ENCODE measurements around the gene LRMDA. TPM values are rescaled to one million over a fixed set of nuclear protein-coding genes. Genes with fewer than 3 reads are reported as not detected.

The LRMDA gene
- total and polyA plus RNA-seq, 2 of the 13 experiments (the other 11 are each of a cell fraction or from before 2014, with no cell fraction given), result 13.4 to 22.0 TPM

- Histone ChIP-seq H3K4me1 (ENCODE audit: insufficient read depth, low read length) (no peaks in the 10 kb centered on the region), H4K20me1 (ENCODE audit: insufficient read depth, low read length) (no peaks in the 10 kb centered on the region), H3K4me2 (ENCODE audit: low read depth, low read length) (no peak overlapping the region), H2AFZ (ENCODE audit: low read length) (no peak overlapping the region), H3K27ac (ENCODE audit: extremely low read length, insufficient read depth, low read length) (no peak overlapping the region), H3K27me3 (ENCODE audit: control insufficient read depth in 1 of 2, insufficient read depth in 2 of 2, low read length in 2 of 2) (no peaks in the 10 kb centered on the region), H3K36me3 (replicated peaks in 1 of 2; ENCODE audit: control insufficient read depth in 1 of 2, insufficient read depth in 2 of 2, low read length in 2 of 2) (no peaks in the 10 kb centered on the region), H3K4me3 (replicated peaks in 1 of 3; ENCODE audit: insufficient read depth in 1 of 3, low read depth in 2 of 3, low read length in 3 of 3) (no peak overlapping the region), H3K9me3 (ENCODE audit: low read length) (no peaks in the 10 kb centered on the region), H3K79me2 (ENCODE audit: insufficient read depth, low read length) (no peaks in the 10 kb centered on the region), H3K9ac (ENCODE audit: insufficient read depth, low read depth, low read length) (no peak overlapping the region)
- DNase-seq (ENCODE audit: low spot score), result no peak
- in situ Hi-C loops (cut with HindIII; ENCODE audit: extremely low pct_ligation_motif_present, low pct_unique_long_range_greater_than_20kb) (no loop called here), intact Hi-C loops (cut with micrococcal nuclease; ENCODE audit: unreplicated experiment) (no loop called here)
- no TSS peak for BruUV-seq (replicated peaks)
- no peak for FAIRE-seq
- WGBS (ENCODE audit: low lambda C conversion rate), result 29% methylated on average over 1 of the region's 1 CpG
- CTCF ChIA-PET (ENCODE audit: low intra/inter-chr PET ratio, low total read pairs), result no interaction called here
- ATAC-seq, result no peak
- TF ChIP-seq CSRNP2 (CRISPR knock-in tag; conservative IDR thresholded peaks at IDR 0.05; ENCODE audit: low read depth) (no peak), HOXA5 (CRISPR knock-in tag; IDR thresholded peaks at IDR 0.05) (no peak), ZNF75D (CRISPR knock-in tag; IDR thresholded peaks at IDR 0.05; ENCODE audit: borderline replicate concordance) (no peak), ZNF790 (CRISPR knock-in tag; IDR thresholded peaks at IDR 0.05; ENCODE audit: borderline replicate concordance) (no peak), ZNF136 (CRISPR knock-in tag; IDR thresholded peaks at IDR 0.05; ENCODE audit: low read depth) (no peak), ZFP82 (CRISPR knock-in tag; IDR thresholded peaks at IDR 0.05; ENCODE audit: borderline replicate concordance) (no peak), SSRP1 (CRISPR knock-in tag; IDR thresholded peaks at IDR 0.05) (no peak), SP140L (CRISPR knock-in tag; IDR thresholded peaks at IDR 0.05; ENCODE audit: borderline replicate concordance) (no peak), POGK (CRISPR knock-in tag; conservative IDR thresholded peaks at IDR 0.05) (no peak), CBX1 (IDR thresholded peaks at IDR 0.05; ENCODE audit: low read depth) (no peak), FOXA1 (IDR thresholded peaks at IDR 0.05) (no peak), FOXA1 (CRISPR knock-in tag; IDR thresholded peaks at IDR 0.05) (no peak), RARA (CRISPR knock-in tag; IDR thresholded peaks at IDR 0.05) (no peak)
- POLR2A ChIA-PET, result no interaction called here
Measured at GRCh38 chr10:76447578-76447977, 1016.2 kb downstream of the LRMDA start.

All from HepG2 (cell line).